Liver (tissue), 9 donors: Measurements from ENCODE around the gene SUCLG2. TPM values are rescaled to one million over a fixed set of nuclear protein-coding genes. Genes with fewer than 3 reads are reported as not detected.

Experiments used
- DNase-seq: peaks from one replicate; pipeline ENCODE4 v3.0.0-alpha.2; 2017; ENCODE audit warnings: low spot score
- H3K27ac ChIP-seq, 2 donors: one replicate each; pipeline ENCODE4 v1.7.0; 2013; ENCODE audit warnings: inconsistent platforms in 2 of 2, low read length in 2 of 2, control low read depth in 1 of 2, low read depth in 1 of 2, mild to moderate bottlenecking in 1 of 2
- H3K27me3 ChIP-seq, 4 donors: one replicate each; pipeline versions ENCODE4 v1.6.1 to v1.7.0; 2013; ENCODE audit warnings: low read length in 3 of 4, inconsistent platforms in 1 of 4, mild to moderate bottlenecking in 1 of 4, moderate library complexity in 1 of 4; ENCODE audit not compliant: control insufficient read depth in 4 of 4, insufficient read depth in 4 of 4
- H3K36me3 ChIP-seq, 4 donors: one replicate each; pipeline versions ENCODE4 v1.6.1 to v1.7.0; 2013; ENCODE audit warnings: low read length in 3 of 4, mild to moderate bottlenecking in 3 of 4, low read depth in 1 of 4, moderate library complexity in 1 of 4; ENCODE audit not compliant: control insufficient read depth in 4 of 4, insufficient read depth in 3 of 4
- H3K4me1 ChIP-seq, 4 donors: one replicate each; pipeline versions ENCODE4 v1.6.1 to v1.7.0; 2013; ENCODE audit warnings: low read length in 3 of 4, mild to moderate bottlenecking in 3 of 4, moderate library complexity in 1 of 4; ENCODE audit not compliant: control insufficient read depth in 4 of 4, insufficient read depth in 4 of 4
- H3K4me3 ChIP-seq, 3 donors: one replicate each; pipeline versions ENCODE4 v1.6.1 to v1.7.0; 2013; ENCODE audit warnings: low read length in 3 of 3, control low read depth in 1 of 3, low read depth in 1 of 3, mild to moderate bottlenecking in 1 of 3
- H3K9ac ChIP-seq, 2 donors: one replicate each; pipeline ENCODE4 v1.7.0; 2013; ENCODE audit warnings: low read length in 2 of 2, mild to moderate bottlenecking in 2 of 2, moderate library complexity in 2 of 2, control low read depth in 1 of 2, low read depth in 1 of 2
- H3K9me3 ChIP-seq, 4 donors: one replicate each; pipeline versions ENCODE4 v1.6.1 to v1.7.0; 2013; ENCODE audit warnings: low read length in 3 of 4; ENCODE audit not compliant: control insufficient read depth in 4 of 4
- ATF3 ChIP-seq: IDR thresholded peaks from 2 replicates; pipeline ENCODE4 v1.6.1; 2016; ENCODE audit warnings: antibody characterized with exemption
- CTCF ChIP-seq: fragments of 150-350 bp; IDR thresholded peaks from 2 replicates; pipeline ENCODE4 v1.5.1; 2017; ENCODE audit warnings: improper control_type of control experiment, low read depth, low read length; ENCODE audit not compliant: missing input control
- EGR1 ChIP-seq, 2 donors: IDR thresholded peaks; 2 replicates each; pipeline ENCODE4 v1.6.1; 2016 to 2018; ENCODE audit warnings: antibody characterized with exemption in 2 of 2, low read depth in 2 of 2
- FOXA1 ChIP-seq: IDR thresholded peaks from 2 replicates; pipeline ENCODE4 v1.6.1; 2016; ENCODE audit warnings: antibody characterized with exemption
- GABPA ChIP-seq, 2 donors: IDR thresholded peaks in 1 of 2; conservative IDR thresholded peaks in 1 of 2; 2 replicates each; pipeline ENCODE4 v1.6.1; 2016; ENCODE audit warnings: antibody characterized with exemption in 2 of 2, mild to moderate bottlenecking in 1 of 2, moderate library complexity in 1 of 2
- HNF4A ChIP-seq, 2 donors: conservative IDR thresholded peaks; 2 replicates each; pipeline ENCODE4 v1.6.1; 2016; ENCODE audit warnings: antibody characterized with exemption in 2 of 2, mild to moderate bottlenecking in 2 of 2
- HNF4G ChIP-seq: IDR thresholded peaks from 2 replicates; pipeline ENCODE4 v1.6.1; 2016; ENCODE audit warnings: antibody characterized with exemption
- JUND ChIP-seq, 2 donors: IDR thresholded peaks; 2 replicates each; pipeline ENCODE4 v1.6.1; 2016; ENCODE audit warnings: antibody characterized with exemption in 2 of 2
- MAX ChIP-seq: IDR thresholded peaks from 2 replicates; pipeline ENCODE4 v1.6.1; 2016; ENCODE audit warnings: antibody characterized with exemption
- NR2F2 ChIP-seq: IDR thresholded peaks from 2 replicates; pipeline ENCODE4 v1.6.1; 2016; ENCODE audit warnings: antibody characterized with exemption
- RAD21 ChIP-seq, 2 donors: IDR thresholded peaks; 2 replicates each; pipeline ENCODE4 v1.6.1; 2016; ENCODE audit warnings: antibody characterized with exemption in 2 of 2, mild to moderate bottlenecking in 2 of 2
- REST ChIP-seq: IDR thresholded peaks from 2 replicates; pipeline ENCODE4 v1.6.1; 2016; ENCODE audit warnings: antibody characterized with exemption, mild to moderate bottlenecking
- RXRA ChIP-seq, 2 donors: IDR thresholded peaks; 2 replicates each; pipeline ENCODE4 v1.6.1; 2017 to 2018; ENCODE audit warnings: antibody characterized with exemption in 2 of 2, mild to moderate bottlenecking in 1 of 2
- SP1 ChIP-seq: IDR thresholded peaks from 2 replicates; pipeline ENCODE4 v1.6.1; 2018; ENCODE audit warnings: antibody characterized with exemption, mild to moderate bottlenecking
- TAF1 ChIP-seq: conservative IDR thresholded peaks from 2 replicates; pipeline ENCODE4 v1.6.1; 2016; ENCODE audit warnings: antibody characterized with exemption, mild to moderate bottlenecking
- YY1 ChIP-seq: IDR thresholded peaks from 2 replicates; pipeline ENCODE4 v1.6.1; 2016; ENCODE audit warnings: antibody characterized with exemption, mild to moderate bottlenecking
- ZBTB33 ChIP-seq: IDR thresholded peaks from 2 replicates; pipeline ENCODE4 v1.6.1; 2016; ENCODE audit warnings: antibody characterized with exemption
- WGBS: extraction: QIAGEN DNeasy Blood & Tissue Kit; methylation state at CpG from one replicate; pipeline ENCODE4 v1.1.7; 2013; 5-methylcytosine and 5-hydroxymethylcytosine counted together
- polyA plus RNA-seq, 2 donors: library from polyadenylated mRNA; stranded (reverse) in 1 of 2; unstranded in 1 of 2; fragments of 200-250 nt in 1 of 2; fragments of >200 nt in 1 of 2; fragmentation: Nextera tagmentation in 1 of 2; extraction: Ambion mirVana in 1 of 2; gene quantifications; one replicate each; pipeline versions ENCODE4 v1.2.1 to v1.2.3, GENCODE V29; 2013 to 2015
- total RNA-seq, 2 donors: library from RNA; depleted of rRNA; stranded (reverse); fragments of >200 nt; gene quantifications; one replicate each; pipeline ENCODE4 v1.2.3, GENCODE V29; 2014
- donor health status: healthy.
- donor health status: healthy.
- donor health status: healthy.
- donor health status: healthy.
- donor health status: healthy.

Gene SUCLG2
- total and polyA plus RNA-seq, 4 donors = 45.3 to 114 (median 92.8) TPM

- no peak for TF ChIP-seq REST
Measured at GRCh38 chr3:67376416-67376815, 278.0 kb downstream of the SUCLG2 start (continued).

GRCh38 chr3:67375976-67376375 is 278.4 kb downstream of the SUCLG2 start:
- Histone ChIP-seq H3K4me3 (no peak overlapping the region), H3K36me3 (peaks cover 0 to 15% (median 10%) of the 10 kb centered on the region in 4 donors), H3K27me3 (no peaks in the 10 kb centered on the region), H3K27ac (no peak overlapping the region), H3K4me1 (no peaks in the 10 kb centered on the region), H3K9ac (no peak overlapping the region), H3K9me3 (no peaks in the 10 kb centered on the region)
- 94% methylated on average over 5 of the region's 5 CpGs for WGBS
- TF ChIP-seq CTCF = no peak
- TF ChIP-seq FOXA1 = no peak
- TF ChIP-seq JUND (IDR thresholded peaks at IDR 0.05) = no peak
- TF ChIP-seq HNF4G = no peak
- TF ChIP-seq RAD21 (IDR thresholded peaks at IDR 0.05) = no peak
- TF ChIP-seq RXRA (IDR thresholded peaks at IDR 0.05) = no peak
- no peak for TF ChIP-seq NR2F2
- TF ChIP-seq SP1 = no peak
- no peak for TF ChIP-seq ATF3
- TF ChIP-seq TAF1 = no peak
- no peak for TF ChIP-seq YY1
- TF ChIP-seq GABPA (IDR thresholded peaks at IDR 0.05 in 1 of 2, conservative IDR thresholded peaks at IDR 0.05 in 1 of 2) = no peak
- no peak for TF ChIP-seq MAX
- TF ChIP-seq EGR1 (IDR thresholded peaks at IDR 0.05; ENCODE audit: low read depth in 2 of 2) = no peak
- no peak for TF ChIP-seq ZBTB33
- no peak for TF ChIP-seq HNF4A (conservative IDR thresholded peaks at IDR 0.05)
- no peak for DNase-seq
